K562 (cell line): Measurements from ENCODE around the gene TRAPPC4. TPM values are rescaled to one million over a fixed set of nuclear protein-coding genes. Genes with fewer than 3 reads are reported as not detected.

Source experiments
- CTCF ChIP-seq, 3 experiments: IDR thresholded peaks in 2 of 3; conservative IDR thresholded peaks in 1 of 3; 2 replicates each; pipeline ENCODE4 v1.5.1; 2011 to 2012; ENCODE audit warnings: low read length in 3 of 3, mild to moderate bottlenecking in 3 of 3, control low read depth in 2 of 3, improper control_type of control experiment in 1 of 3, inconsistent platforms in 1 of 3, low read depth in 1 of 3, mixed read lengths in 1 of 3, moderate library complexity in 1 of 3; ENCODE audit not compliant: insufficient read depth in 2 of 3
- HNRNPLL ChIP-seq: fragments of 200-400 bp; formaldehyde crosslinking; IDR thresholded peaks from 2 replicates; pipeline ENCODE4 v1.6.1; 2017; ENCODE audit warnings: low read length, low read depth, mild to moderate bottlenecking; ENCODE audit not compliant: poor library complexity, severe bottlenecking
- NFRKB ChIP-seq: fragments of 450-650 bp; IDR thresholded peaks from 2 replicates; pipeline ENCODE4 v1.6.1; 2016; ENCODE audit warnings: low read depth
- REST ChIP-seq, 2 experiments: fragments of 450-650 bp; formaldehyde crosslinking in 1 of 2; IDR thresholded peaks; 2 replicates each; pipeline versions ENCODE4 v1.4.0 to v1.6.1; 2014 to 2020; ENCODE audit warnings: mild to moderate bottlenecking in 2 of 2, borderline replicate concordance in 1 of 2, low read depth in 1 of 2
- SIN3A ChIP-seq, 2 experiments: fragments of 150-350 bp in 1 of 2; IDR thresholded peaks; 2 replicates each; pipeline ENCODE4 v1.6.1; 2011 to 2016; ENCODE audit warnings: borderline replicate concordance in 2 of 2, low read depth in 2 of 2, low read length in 2 of 2, mild to moderate bottlenecking in 2 of 2, moderate library complexity in 2 of 2; ENCODE audit not compliant: control insufficient read depth in 1 of 2
- polyA plus RNA-seq, 8 experiments: library from polyadenylated mRNA; depleted of rRNA in 4 of 8; stranded (reverse) in 5 of 8; unstranded in 3 of 8; fragments of >200 nt; fragmentation: Nextera tagmentation in 2 of 8; fragmentation: Illumina TruSeq in 1 of 8; extraction: Ambion mirVana in 2 of 8; extraction: Trizol in 1 of 8; gene quantifications; 2 replicates each; pipeline versions ENCODE4 v1.2.1 to v1.2.3, GENCODE V29; 2011 to 2014; ENCODE audit warnings: inconsistent platforms in 1 of 8, missing spikeins in 1 of 8
- total RNA-seq, 7 experiments: library from RNA; depleted of rRNA in 6 of 7; stranded (reverse); fragments of >200 nt in 6 of 7; fragmentation: Illumina TruSeq in 2 of 7; extraction: Trizol in 2 of 7; gene quantifications; 2 replicates each; pipeline versions ENCODE4 v1.2.1 to v1.2.3, GENCODE V29; 2011 to 2021; ENCODE audit warnings: low replicate concordance in 1 of 7
- TF ChIP-seq, protein P1 (sequence below), 2 experiments: IDR thresholded peaks in 1 of 2; conservative IDR thresholded peaks in 1 of 2; 2 replicates each; pipeline ENCODE4 v1.6.1; 2016; ENCODE audit warnings: low read depth in 2 of 2, mild to moderate bottlenecking in 1 of 2, missing compliant biosample characterization in 1 of 2, missing genetic modification characterization in 1 of 2, moderate library complexity in 1 of 2

The TRAPPC4 gene
- total and polyA plus RNA-seq, 9 of the 15 experiments (the other 6 are each of a cell fraction or from before 2014, with no cell fraction given) = 121 to 524 (median 142) TPM

DNA sequence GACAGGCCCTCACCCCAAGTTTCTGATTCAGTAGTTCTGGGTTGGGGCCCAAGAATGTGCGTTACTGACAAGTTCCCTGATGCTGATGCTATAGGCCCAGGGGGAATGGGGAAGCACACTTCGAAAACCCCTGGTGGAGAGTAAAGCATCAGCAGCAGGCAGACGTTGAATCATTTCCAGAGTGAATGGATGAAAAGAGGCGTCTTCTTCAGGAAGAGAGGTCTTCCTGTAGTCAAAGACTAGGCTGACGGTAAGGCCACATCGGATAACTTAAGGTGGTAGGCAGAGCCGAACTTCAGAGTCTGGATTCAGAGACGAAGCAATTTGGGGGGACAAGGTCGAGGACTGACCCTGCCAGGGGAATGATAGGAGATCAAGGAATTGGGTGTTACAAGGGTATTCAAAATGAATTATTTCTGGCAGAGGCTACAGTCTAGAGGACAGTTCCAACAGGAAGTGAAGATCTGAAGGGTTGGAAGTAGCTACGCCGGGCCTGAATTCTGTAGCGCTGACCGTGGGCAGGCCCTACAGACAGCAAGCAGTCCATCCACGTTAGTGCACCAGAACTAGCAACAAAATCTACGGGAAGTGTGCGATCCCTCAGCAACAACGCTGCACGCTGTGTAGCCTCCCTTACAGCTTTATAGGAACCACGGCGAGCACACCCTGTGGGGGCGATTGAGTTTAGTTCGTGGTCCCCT lies 21.5 kb upstream of the TRAPPC4 start (continued):
- TF ChIP-seq, protein P1, sequence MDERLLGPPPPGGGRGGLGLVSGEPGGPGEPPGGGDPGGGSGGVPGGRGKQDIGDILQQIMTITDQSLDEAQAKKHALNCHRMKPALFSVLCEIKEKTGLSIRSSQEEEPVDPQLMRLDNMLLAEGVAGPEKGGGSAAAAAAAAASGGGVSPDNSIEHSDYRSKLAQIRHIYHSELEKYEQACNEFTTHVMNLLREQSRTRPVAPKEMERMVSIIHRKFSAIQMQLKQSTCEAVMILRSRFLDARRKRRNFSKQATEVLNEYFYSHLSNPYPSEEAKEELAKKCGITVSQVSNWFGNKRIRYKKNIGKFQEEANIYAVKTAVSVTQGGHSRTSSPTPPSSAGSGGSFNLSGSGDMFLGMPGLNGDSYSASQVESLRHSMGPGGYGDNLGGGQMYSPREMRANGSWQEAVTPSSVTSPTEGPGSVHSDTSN (CRISPR knock-in tag; IDR thresholded peaks at IDR 0.05; ENCODE audit: low read depth) = no peak
- TF ChIP-seq, protein P1 (tag; conservative IDR thresholded peaks at IDR 0.05; ENCODE audit: low read depth) = 0 out of 2 replicates have a peak, but pooled peaks have one; percentile 12
- peak; percentile 36 to 47 (median 39); a peak in 5 of 6 replicates for TF ChIP-seq CTCF (IDR thresholded peaks at IDR 0.05 in 2 of 3, conservative IDR thresholded peaks at IDR 0.05 in 1 of 3; ENCODE audit: insufficient read depth in 2 of 3, low read depth in 1 of 3, low read length in 3 of 3)
- TF ChIP-seq SIN3A (IDR thresholded peaks at IDR 0.05; ENCODE audit: borderline replicate concordance in 2 of 2, control insufficient read depth in 1 of 2, low read depth in 2 of 2, low read length in 2 of 2) = peak in 1 of 2 experiments; percentile 24; a peak in 1 of 4 replicates
- 0 out of 2 replicates have a peak, but pooled peaks have one; percentile 57 for TF ChIP-seq NFRKB
- peak; percentile 88 for TF ChIP-seq HNRNPLL
- TF ChIP-seq REST (IDR thresholded peaks at IDR 0.05; ENCODE audit: borderline replicate concordance) = no peak
- TF ChIP-seq REST (CRISPR knock-in tag; IDR thresholded peaks at IDR 0.05; ENCODE audit: low read depth) = no peak
